ENCODE results near the gene HES5. TPM values are rescaled to one million over a fixed set of nuclear protein-coding genes. Genes with fewer than 3 reads are reported as not detected.

Gene HES5
- total and polyA plus RNA-seq, 2 experiments from 2014 or later: 0.16 to 0.21 TPM

GRCh38 chr1:2479186-2479585, 50.9 kb downstream of the HES5 start:
- TF ChIP-seq ZNF462 (CRISPR knock-in tag; IDR thresholded peaks at IDR 0.05) (no peak), REST (IDR thresholded peaks at IDR 0.05; ENCODE audit: unreplicated experiment) (no peak), CREB1 (CRISPR knock-in tag; IDR thresholded peaks at IDR 0.05; ENCODE audit: low read depth) (no peak), EZH2 (IDR thresholded peaks at IDR 0.05; ENCODE audit: low read depth, unreplicated experiment) (no peak), NANOG (IDR thresholded peaks at IDR 0.05; ENCODE audit: borderline replicate concordance) (no peak), JUNB (IDR thresholded peaks at IDR 0.05; ENCODE audit: unreplicated experiment) (no peak), EZH2phosphoT487 (IDR thresholded peaks at IDR 0.05; ENCODE audit: unreplicated experiment) (no peak), ZNF331 (CRISPR knock-in tag; IDR thresholded peaks at IDR 0.05; ENCODE audit: low read depth) (no peak), POLR2AphosphoS5 (IDR thresholded peaks at IDR 0.05; ENCODE audit: low read depth) (no peak), CTCF (conservative IDR thresholded peaks at IDR 0.05; ENCODE audit: low read depth in 2 of 2) (no peak), ZNF114 (CRISPR knock-in tag; IDR thresholded peaks at IDR 0.05) (no peak)
- no peaks in the 10 kb centered on the region for H3K4me1 ChIP-seq (ENCODE audit: insufficient read depth)
- no peaks in the 10 kb centered on the region for H3K79me2 ChIP-seq (replicated peaks; ENCODE audit: insufficient read depth)
- no peak overlapping the region for H3K27ac ChIP-seq (ENCODE audit: low read depth)
- H3K27me3 Mint-ChIP-seq (ENCODE audit: insufficient read depth, low read depth, poor library complexity): peaks cover 1% of the 10 kb centered on the region
- ATAC-seq: no peak
- H3K4me1 Mint-ChIP-seq: no peaks in the 10 kb centered on the region
- H3K36me3 Mint-ChIP-seq (ENCODE audit: low read depth): no peaks in the 10 kb centered on the region
- no peaks in the 10 kb centered on the region for H3K9me3 Mint-ChIP-seq
- no peaks in the 10 kb centered on the region for H3F3A ChIP-seq (replicated peaks; ENCODE audit: low read depth)
- no peak overlapping the region for H3K4me3 ChIP-seq
- no peaks in the 10 kb centered on the region for H3K9me2 ChIP-seq (ENCODE audit: insufficient read depth)
- no peaks in the 10 kb centered on the region for H3K36me3 ChIP-seq (ENCODE audit: insufficient read depth)
- DNase-seq (ENCODE audit: low spot score): no peak
- H3K4me2 ChIP-seq: no peak overlapping the region
- no peaks in the 10 kb centered on the region for H4K20me1 ChIP-seq (replicated peaks; ENCODE audit: insufficient read depth)
- H3K4me3 Mint-ChIP-seq: no peak overlapping the region
- no peak overlapping the region for H3K27ac Mint-ChIP-seq
- H2AFZ ChIP-seq: no peak overlapping the region
- no peaks in the 10 kb centered on the region for H3K27me3 ChIP-seq (ENCODE audit: insufficient read depth)
